Rectal smooth muscle tissue (tissue), 1 donor: ENCODE results near the gene DDX5.
"Not testable (repeated sequence)": the region's sequence is repeated elsewhere in the genome, so short reads cannot be mapped to it uniquely, and the experiment has no call there.

ENCODE experiments used
- H3K27ac ChIP-seq: one replicate; pipeline ENCODE4 v1.7.0; 2013; ENCODE audit warnings: low read depth, low read length, inconsistent platforms
- H3K27me3 ChIP-seq: one replicate; pipeline ENCODE4 v1.7.0; 2013; ENCODE audit warnings: low read length; ENCODE audit not compliant: control insufficient read depth, insufficient read depth
- H3K36me3 ChIP-seq: one replicate; pipeline ENCODE4 v1.7.0; 2013; ENCODE audit warnings: low read length; ENCODE audit not compliant: control insufficient read depth, insufficient read depth
- H3K4me1 ChIP-seq: one replicate; pipeline ENCODE4 v1.7.0; 2013; ENCODE audit warnings: low read length; ENCODE audit not compliant: control insufficient read depth, insufficient read depth
- H3K4me3 ChIP-seq: one replicate; pipeline ENCODE4 v1.7.0; 2013; ENCODE audit warnings: low read length
- H3K9ac ChIP-seq: one replicate; pipeline ENCODE4 v1.7.0; 2013; ENCODE audit warnings: low read length

Gene DDX5

DNA sequence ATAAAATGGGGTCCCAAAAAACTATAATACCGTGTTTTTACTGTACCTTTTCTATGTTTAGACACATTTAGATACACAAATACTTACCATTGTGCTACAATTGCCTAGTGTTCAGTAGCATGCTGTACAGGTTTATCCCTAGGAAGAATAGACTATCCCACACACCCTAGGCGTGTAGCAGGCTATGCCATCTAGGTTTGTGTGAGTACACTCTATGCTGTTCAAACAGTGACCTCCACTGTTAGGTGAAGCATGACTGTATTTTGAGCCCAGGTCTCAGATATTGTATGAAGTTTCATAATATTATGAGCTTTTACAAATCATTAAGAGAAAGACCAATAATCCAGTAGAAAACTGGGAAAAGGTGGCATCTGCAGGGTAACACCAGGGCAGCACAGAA lies 33.5 kb downstream of the DDX5 start:
- Histone ChIP-seq H3K9ac (no peak overlapping the region), H3K27ac (no peak overlapping the region), H3K27me3 (no peaks in the 10 kb centered on the region), H3K36me3 (no peaks in the 10 kb centered on the region), H3K4me1 (no peaks in the 10 kb centered on the region), H3K4me3 (no peak overlapping the region)

DNA sequence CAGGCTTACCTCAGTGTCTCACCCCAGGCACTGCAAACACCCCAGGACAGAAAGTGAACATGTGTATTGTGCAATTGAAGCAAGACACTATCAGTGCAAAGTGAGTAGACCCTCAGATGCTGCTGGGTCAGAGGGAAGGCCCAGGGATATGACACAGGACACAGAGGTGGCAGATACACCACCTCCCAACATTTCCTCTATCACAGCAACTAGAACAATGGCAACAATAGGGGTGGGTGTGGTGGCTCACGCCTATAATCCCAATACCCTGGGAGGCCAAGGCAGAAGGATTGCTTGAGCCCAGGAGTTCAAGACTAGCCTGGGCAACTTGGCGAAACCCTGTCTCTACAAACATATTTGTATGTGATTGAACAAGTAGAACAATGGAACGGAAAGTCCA lies 34.6 kb downstream of the DDX5 start:
- Histone ChIP-seq H3K27ac (no peak overlapping the region), H3K36me3 (no peaks in the 10 kb centered on the region), H3K4me1 (no peaks in the 10 kb centered on the region), H3K27me3 (no peaks in the 10 kb centered on the region), H3K9ac (no peak overlapping the region), H3K4me3 (no peak overlapping the region)

DNA sequence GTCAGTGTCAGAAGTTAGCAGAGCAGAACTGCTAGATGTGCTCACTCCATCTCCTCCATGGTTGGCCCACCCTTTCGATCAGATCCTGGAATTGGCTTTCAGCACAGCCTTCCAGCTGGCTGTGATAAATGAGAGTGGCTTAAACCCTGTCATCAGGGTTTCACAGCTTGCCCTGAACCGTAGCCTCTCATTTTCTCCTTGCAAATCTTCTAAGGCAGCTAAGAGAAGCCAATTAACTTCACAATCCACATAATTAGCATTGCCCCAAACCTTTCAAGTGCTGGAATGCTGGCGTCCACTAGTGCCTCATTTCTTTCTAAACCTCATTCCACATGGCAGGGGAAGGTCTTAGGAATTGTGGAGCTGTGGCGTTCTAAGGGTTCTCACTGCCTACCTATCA lies 35.5 kb downstream of the DDX5 start:
- H3K4me1 ChIP-seq = no peaks in the 10 kb centered on the region
- H3K36me3 ChIP-seq = no peaks in the 10 kb centered on the region
- no peaks in the 10 kb centered on the region for H3K27me3 ChIP-seq
- no peak overlapping the region for H3K27ac ChIP-seq
- H3K9ac ChIP-seq = no peak overlapping the region
- no peak overlapping the region for H3K4me3 ChIP-seq

DNA sequence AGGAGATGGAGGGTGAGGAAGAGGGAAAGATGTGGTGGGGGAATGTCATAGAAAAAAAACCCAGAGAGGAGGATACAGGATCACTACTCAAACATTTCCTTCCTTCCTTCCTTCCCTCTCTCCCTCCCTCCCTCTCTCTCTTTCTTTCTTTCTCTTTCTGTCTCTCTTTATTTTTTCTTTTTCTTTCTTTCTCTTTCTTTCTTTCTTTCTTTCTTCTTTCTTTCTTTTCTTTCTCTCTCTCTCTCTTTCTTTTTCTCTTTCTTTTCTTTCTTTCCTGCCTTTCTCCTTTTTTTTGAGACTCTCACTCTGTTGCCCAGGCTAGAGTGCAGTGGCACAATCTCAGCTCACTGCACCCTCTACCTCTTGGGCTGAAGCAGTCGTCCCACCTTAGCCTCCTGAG lies 39.3 kb downstream of the DDX5 start:
- H3K4me1 ChIP-seq, H3K36me3 ChIP-seq, H3K27me3 ChIP-seq, H3K4me3 ChIP-seq, H3K9ac ChIP-seq, H3K27ac ChIP-seq: not testable (repeated sequence)

DNA sequence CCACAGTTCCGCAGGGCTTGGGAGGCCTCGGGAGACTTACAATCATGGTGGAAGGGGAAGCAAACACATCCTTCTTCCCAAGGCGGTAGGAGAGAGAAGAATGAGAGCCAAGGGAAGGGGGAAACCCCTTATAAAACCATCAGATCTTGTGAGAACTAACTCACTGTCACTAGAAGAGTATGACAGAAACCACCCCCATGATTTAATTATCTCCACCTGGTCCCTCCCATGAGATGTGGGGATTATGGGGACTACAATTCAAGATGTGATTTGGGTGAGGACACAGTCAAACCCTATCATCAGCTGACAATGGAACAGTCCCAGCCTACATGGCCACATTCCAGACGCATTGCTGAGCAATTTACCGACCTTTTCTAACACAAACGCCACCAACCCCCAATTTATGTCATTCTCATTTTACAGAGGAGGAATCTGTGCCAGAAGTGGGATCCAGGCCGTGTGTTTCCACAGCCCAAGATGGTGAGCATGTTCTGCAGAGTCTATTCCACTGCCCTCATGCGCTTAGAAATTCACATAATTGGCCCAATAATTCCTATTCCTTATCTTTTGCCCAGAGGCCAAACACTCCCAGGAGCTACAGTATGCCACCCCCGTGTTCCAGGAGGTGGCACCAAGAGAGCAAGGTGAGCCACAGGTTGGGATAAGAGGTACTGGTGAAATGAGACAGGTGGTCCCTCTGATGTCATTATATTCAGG lies 39.9 kb downstream of the DDX5 start:
- Histone ChIP-seq H3K4me1 (no peaks in the 10 kb centered on the region), H3K9ac (no peak overlapping the region), H3K27me3 (no peaks in the 10 kb centered on the region), H3K4me3 (no peak overlapping the region), H3K36me3 (no peaks in the 10 kb centered on the region), H3K27ac (no peak overlapping the region)

DNA sequence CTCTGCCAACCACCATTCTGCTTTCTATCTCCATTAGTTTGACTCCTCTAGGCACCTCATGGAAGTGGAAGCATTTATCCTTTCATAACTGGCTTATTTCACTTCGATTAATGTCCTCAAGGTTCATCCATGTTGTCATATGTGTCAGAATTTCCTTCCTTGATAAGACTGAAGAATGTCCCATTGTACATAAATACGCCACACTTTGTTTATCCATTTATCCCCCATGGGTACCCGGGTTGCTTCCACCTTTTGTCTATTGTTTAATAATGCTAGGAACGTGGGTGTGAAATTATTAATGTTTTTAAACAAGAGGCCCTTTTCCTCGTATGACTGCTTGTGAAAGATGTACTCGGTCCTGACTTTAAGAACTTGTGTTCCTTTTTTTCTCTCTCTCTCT lies 44.3 kb downstream of the DDX5 start:
- H3K4me1 ChIP-seq = no peaks in the 10 kb centered on the region
- H3K4me3 ChIP-seq = no peak overlapping the region
- H3K27me3 ChIP-seq = no peaks in the 10 kb centered on the region
- H3K9ac ChIP-seq = no peak overlapping the region
- H3K36me3 ChIP-seq = no peaks in the 10 kb centered on the region
- H3K27ac ChIP-seq = no peak overlapping the region

- Histone ChIP-seq H3K27me3 (no peaks in the 10 kb centered on the region), H3K27ac (no peak overlapping the region), H3K4me1 (no peaks in the 10 kb centered on the region), H3K9ac (no peak overlapping the region), H3K36me3 (no peaks in the 10 kb centered on the region), H3K4me3 (no peak overlapping the region)
These were observed 45.1 kb downstream of the DDX5 start for GRCh38 chr17:64460955-64461354.

DNA sequence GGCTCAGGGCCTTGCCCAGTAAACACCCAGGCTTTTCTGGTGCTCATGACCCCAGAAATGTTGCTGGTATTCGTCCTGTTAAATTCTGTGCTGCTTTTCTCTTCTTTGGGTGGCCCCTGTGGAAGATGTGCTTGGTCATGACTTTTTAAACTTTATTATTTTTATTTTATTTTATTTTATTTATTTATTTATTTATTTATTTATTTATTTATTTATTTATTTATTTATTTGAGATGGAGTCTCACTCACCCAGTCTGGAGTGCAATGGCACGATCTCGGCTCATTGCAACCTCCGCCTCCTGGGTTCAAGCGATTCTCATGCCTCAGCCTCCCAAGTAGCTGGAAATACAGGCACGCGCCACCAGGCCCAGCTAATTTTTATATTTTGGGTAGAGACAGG lies 46.3 kb downstream of the DDX5 start:
- H3K36me3 ChIP-seq, H3K27ac ChIP-seq, H3K27me3 ChIP-seq, H3K4me1 ChIP-seq, H3K9ac ChIP-seq, H3K4me3 ChIP-seq: not testable (repeated sequence)

DNA sequence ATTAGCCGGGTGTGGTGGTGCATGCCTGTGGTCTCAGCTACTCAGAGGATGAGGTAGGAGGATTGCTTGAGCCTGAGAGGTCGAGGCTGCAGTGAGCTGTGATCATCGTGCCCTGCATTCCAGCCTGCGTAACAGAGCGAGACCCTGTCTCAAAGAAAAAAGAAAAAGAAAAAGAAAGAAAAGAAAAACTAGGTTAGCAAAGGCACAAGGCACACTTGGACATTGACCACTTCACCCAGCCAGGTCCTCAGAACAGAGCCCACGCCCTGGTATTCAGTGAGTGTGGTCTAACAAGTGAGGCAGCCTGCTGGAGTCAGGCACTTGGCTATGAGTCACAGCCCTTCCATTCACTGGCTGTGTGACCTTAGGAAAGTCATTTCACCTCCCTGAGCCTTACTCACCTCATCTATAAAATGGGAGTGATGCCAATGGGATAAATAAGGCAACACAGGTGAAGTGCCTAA lies 46.8 kb downstream of the DDX5 start:
- Histone ChIP-seq H3K27ac (no peak overlapping the region), H3K4me3 (no peak overlapping the region), H3K27me3 (no peaks in the 10 kb centered on the region), H3K9ac (no peak overlapping the region), H3K4me1 (no peaks in the 10 kb centered on the region), H3K36me3 (no peaks in the 10 kb centered on the region)

- no peaks in the 10 kb centered on the region for H3K36me3 ChIP-seq
These were observed 47.3 kb downstream of the DDX5 start for GRCh38 chr17:64458756-64459155.

DNA sequence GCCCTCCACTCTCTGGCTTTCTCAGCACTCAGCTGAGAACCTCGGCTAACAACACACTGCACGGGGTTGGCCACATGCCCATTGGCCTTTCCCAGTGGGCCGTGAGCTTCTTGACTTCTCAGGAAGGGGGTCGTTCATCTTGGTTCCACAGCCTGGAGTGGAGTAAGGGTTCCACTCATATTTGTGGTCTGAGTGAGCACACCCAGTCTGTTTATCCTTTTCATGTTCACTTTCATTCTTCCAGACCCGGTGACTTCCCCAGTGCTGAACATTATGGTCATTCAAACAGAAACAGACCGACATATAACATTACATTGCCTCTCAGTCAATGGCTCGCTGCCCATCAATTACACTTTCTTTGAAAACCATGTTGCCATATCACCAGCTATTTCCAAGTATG lies 48.9 kb downstream of the DDX5 start:
- Histone ChIP-seq H3K4me3 (no peak overlapping the region), H3K36me3 (no peaks in the 10 kb centered on the region), H3K27me3 (no peaks in the 10 kb centered on the region), H3K9ac (no peak overlapping the region), H3K27ac (no peak overlapping the region), H3K4me1 (no peaks in the 10 kb centered on the region)

More at GRCh38 chr17:64458756-64459155, 47.3 kb downstream of the DDX5 start:
- H3K4me3 ChIP-seq = no peak overlapping the region
- H3K27me3 ChIP-seq = no peaks in the 10 kb centered on the region
- no peak overlapping the region for H3K27ac ChIP-seq
- no peak overlapping the region for H3K9ac ChIP-seq
- no peaks in the 10 kb centered on the region for H3K4me1 ChIP-seq

DNA sequence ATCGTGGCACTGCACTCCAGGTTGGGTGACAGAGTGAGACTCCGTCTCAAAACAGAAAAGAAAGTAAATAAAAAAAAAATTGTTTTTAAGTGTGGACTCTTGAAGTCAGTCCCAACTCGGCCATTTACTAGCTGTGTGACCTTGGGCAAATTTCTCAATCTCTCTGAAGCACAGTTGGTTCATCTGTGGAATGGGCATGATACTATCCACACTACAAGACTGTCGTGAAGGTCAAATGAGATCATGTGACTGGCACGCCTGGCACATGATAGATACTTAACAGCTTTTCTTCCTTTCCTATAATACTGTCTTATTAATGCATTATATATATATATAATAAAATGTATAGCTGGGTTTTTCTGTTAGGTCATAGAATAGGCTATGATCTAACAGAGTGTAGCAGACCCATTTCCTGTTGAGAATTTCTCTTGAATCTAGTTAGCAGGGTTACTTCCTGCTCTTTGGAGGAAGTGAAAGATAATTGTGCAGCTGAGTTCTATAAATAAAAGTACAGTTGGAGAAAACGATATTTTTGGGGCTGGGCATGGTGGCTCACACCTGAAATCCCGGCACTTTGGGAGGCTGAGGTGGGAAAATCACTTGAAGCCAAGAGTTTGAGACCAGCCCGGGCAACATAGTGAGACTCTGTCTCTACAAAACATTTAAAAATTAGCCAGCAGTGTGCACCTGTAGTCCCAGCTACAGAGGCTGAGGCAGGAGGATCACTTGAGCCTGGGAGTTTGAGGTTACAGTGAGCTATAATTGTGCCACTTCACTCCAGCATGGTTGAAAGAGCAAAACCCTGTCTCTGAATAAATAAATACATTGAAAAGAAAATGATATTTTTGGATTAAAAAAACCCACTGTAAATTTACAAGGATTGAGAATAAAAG lies 49.9 kb downstream of the DDX5 start:
- no peaks in the 10 kb centered on the region for H3K36me3 ChIP-seq
- no peak overlapping the region for H3K27ac ChIP-seq
- H3K27me3 ChIP-seq = no peaks in the 10 kb centered on the region
- H3K9ac ChIP-seq = no peak overlapping the region
- no peak overlapping the region for H3K4me3 ChIP-seq
- H3K4me1 ChIP-seq = no peaks in the 10 kb centered on the region

- H3K9ac ChIP-seq = no peak overlapping the region
- no peaks in the 10 kb centered on the region for H3K27me3 ChIP-seq
- no peak overlapping the region for H3K4me3 ChIP-seq
- H3K36me3 ChIP-seq = no peaks in the 10 kb centered on the region
- H3K27ac ChIP-seq = no peak overlapping the region
- no peaks in the 10 kb centered on the region for H3K4me1 ChIP-seq
These were observed 56.5 kb downstream of the DDX5 start for GRCh38 chr17:64449545-64449944.
